Measurements from ENCODE around the gene CRTC1. TPM values are rescaled to one million over a fixed set of nuclear protein-coding genes. Genes with fewer than 3 reads are reported as not detected.
"Not testable (repeated sequence)": the region's sequence is repeated elsewhere in the genome, so short reads cannot be mapped to it uniquely, and the experiment has no call there.

The CRTC1 gene
- polyA plus RNA-seq, 1 donor: 16.7 TPM

DNA sequence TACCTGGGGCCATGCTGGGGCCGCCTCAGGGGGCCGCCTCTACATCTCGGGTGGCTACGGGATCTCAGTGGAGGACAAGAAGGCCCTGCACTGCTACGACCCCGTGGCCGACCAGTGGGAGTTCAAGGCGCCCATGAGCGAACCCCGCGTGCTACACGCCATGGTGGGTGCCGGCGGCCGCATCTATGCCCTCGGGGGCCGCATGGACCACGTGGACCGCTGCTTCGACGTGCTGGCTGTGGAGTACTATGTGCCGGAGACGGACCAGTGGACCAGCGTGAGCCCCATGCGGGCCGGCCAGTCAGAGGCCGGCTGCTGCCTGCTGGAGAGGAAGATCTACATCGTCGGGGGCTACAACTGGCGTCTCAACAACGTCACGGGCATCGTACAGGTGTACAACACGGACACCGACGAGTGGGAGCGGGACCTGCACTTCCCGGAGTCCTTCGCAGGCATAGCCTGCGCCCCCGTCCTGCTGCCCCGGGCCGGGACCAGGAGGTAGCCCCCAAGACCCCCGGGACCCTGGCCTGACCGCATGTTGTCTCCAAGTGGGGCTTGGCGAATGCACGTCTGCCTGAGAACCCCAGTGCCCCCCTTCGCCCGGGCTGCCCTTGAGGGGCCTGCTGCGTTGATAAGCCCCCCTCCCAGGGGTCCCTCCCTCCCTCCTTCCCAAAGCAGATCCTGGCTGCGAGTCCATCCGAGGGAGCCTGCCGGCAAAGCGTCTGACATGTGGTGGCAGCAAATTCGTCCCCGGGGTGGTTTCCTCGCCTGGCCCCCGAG lies 14.5 kb upstream of the CRTC1 start:
- no peak for DNase-seq

DNA sequence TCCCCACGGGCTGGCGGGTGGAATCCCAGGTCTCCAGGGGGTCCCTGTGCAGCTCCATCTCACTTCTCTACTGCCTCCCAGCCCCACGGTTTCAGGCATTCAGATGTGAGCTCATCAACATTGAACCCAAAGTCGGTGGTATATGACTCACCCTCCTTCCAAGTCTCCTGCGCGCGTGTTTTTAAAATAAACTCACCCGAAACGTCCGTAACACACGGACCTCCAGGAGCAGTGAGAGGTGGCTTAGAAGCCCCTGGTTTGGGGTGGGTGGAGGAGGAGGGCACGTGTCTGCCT lies 14.0 kb upstream of the CRTC1 start:
- DNase-seq: no peak

DNA sequence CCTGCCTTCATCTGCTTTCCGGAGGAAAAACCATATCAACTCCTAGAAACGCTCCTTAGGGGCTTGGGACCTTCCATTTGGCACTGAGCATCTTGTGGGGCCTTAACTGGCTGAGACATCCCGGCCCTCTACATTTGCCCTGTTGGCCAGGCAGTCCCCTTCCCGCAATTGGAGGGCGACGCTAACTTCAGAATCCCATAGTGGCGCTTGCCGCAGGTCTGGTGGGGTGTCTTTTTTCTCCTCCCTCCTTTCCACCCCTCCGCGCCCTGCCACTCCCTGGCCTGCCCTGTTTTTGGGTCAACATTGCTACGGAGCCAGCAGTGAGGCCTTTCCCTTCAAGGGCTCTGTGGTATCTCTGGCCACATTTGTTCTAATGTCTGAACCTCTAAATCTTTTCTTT lies 13.6 kb upstream of the CRTC1 start:
- no peak for DNase-seq

DNA sequence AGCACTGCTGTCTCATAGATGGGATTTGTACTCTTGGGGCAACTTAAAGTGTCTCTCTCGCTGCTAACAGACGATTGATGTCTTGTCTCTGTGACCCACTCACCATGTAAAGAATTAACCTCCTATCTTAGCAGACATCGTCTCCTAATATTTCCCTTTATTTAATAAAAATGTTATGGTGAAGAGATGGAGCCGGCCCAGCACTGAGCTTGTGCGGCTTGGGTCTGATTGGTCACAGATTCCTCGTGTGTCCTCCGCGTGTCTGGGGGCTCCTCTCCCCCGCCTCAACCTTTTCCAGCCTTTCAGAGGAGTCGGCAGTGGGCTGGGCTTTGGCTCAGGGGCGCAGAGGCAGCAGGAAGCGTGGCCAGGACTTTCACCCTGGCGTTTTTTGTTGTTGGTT lies 13.2 kb upstream of the CRTC1 start:
- DNase-seq: no peak

DNA sequence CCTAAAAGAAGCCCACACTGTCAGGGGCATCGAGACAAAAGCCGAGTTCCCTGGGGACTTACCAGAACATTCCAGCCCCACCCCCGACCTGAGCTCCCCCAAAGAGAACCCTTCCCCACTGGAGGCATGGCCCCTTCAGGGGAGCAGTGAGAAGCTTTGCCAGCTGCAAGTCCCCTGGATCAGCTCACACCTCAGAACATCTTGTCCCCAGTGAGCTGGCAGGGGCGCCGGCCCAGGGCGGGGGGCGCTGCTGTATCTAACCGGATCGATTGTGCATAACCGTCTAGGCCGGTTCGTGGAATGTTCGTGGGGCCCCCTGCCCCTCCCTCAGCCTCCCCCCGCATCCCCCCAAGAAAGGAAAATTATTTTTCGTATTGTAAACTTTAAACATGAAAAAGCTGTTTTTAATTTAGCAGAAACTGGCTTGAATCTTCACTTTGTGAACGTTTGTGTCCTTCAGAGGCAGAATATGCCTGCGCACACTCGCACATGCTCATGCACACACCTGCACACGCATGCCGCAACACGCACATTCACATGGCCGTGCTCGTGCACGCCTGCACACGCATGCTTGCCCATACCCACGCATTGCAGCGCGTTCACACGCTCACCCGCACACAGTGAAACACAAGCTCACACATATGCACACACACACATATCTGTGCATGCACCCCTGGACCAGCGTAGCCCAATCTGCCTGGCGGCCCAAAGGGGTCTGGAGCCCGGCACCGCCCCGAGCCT lies 12.0 kb upstream of the CRTC1 start:
- no peak for DNase-seq

DNA sequence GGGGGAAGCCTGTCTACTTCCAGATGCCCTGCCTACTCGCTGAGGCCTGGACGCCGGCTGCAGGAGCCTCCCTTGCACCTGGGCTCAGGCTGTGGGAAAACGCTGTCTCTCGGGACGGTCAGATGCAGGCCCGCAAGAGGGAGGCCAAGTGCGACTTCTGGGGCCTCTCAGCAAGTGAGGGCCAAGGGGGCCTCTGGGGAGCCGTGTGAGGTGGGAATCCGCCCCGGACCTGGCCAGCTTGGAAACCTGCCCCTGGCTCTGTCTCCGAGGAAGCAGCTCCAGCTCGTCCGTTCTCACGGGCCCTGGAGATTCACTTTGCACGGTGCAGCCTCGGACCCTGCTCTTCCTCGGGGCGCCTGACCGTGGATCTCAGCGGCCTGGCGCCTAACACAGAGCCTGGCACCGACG lies 11.4 kb upstream of the CRTC1 start:
- no peak for DNase-seq

DNA sequence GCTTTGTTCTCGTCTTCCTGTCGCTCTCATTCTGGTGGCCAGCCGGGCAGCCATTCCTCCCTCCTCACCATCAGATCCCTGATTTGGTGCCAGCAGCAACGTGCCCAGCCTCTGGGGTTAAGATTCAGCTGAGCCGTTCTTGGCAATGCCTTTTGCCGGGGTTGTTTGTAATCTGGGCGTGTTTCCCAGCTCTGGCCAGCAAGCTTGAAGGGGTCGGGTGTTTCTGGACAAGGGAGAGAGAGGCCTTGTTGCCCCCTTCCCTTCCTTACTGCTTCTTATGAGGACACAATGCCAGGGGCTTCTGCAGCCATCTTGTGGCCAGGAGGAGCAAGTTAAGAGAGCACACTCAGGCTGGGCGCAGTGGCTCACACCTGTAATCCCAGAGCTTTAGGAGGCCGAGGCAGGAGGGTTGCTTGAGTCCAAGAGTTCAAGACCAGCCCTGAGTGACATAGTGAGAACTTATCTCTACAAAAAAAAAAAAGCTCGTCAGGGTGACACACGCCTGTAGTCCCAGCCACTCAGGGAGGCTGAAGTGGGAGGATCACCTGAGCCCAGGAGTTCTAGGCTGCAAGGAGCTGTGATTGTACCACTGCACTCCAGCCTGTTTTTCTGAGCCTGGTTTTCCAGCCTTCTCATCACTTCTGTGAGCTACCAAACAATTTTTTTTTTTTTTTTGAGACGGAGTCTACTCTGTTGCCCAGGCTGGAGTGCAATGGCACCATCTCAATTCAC lies 10.7 kb upstream of the CRTC1 start:
- DNase-seq: no peak

DNA sequence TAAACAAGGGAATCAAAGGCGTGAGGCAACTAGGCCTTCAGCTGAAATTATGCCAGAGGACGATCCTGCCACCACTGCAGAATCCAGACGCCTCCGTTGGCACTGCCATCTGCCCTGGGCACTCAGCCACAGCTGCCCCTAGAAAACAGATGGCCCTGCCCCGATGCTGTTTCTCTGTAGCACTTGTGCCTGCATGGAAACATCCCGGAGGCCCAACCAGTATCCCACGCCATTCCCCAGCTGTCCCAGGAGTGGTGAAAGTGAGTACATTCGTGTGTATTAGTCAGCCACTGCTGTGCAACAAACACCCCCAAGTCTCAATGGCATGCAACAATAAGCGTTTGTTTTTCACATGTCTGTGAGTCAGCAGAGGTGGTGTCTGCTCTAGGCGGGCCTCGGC lies 8.9 kb upstream of the CRTC1 start:
- DNase-seq: no peak

DNA sequence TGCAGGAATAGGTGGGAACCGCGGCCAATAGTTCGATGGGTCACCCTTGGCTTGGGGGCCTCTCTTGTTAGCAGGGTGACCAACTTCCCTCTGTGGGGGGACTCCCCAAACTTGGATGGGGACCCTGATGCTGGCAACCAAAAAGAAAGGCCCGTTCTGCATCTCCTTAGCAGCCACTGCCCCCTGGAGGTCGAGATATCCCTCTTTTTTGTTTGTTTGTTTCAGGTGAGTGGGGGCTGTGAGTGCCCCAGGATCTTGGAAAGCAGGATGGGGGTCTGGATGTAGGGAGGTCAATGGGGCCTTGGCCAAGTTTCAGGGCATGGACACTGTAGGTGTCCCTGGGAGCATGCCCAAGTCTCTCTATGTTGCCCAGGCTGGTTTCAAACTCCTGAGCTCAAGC lies 7.7 kb upstream of the CRTC1 start:
- no peak for DNase-seq

DNA sequence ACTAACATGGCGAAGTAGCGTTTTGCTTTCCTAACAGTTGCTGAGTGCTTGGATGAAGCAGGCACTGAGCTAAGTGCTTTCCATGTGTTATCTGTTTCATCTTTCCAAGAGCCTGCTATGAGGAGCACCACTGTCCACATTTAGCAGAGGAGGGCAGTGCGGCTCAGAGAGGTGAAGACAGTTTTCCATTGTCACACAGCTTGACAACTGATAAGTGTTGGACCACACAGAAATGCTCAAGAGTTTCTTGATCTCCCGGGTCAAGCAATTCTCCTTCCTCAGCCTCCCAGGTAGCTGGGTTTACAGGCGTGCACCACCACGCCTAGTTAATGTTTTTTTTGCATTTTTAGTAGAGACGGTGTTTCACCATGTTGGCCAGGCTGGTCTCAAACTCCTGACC lies 6.8 kb upstream of the CRTC1 start:
- DNase-seq: no peak

DNA sequence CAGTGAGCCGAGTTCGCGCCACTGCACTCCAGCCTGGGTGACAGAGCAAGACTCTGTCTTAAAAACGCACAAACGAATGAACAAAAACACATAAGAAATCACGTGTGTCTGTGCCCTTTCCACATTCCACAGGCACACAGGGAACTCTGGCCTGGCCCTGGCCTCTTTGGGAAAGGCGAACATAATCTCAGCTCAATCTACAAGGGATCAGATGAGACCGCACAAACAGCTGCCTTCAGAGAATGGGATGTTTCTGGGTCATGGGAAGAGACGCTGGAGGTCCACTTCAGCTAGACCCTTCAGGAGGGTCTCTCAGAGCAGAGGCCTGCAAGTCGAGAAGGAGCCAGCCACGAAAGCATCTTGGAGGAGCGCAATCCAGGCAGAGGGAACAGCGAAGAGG lies 6.3 kb upstream of the CRTC1 start:
- no peak for DNase-seq

DNA sequence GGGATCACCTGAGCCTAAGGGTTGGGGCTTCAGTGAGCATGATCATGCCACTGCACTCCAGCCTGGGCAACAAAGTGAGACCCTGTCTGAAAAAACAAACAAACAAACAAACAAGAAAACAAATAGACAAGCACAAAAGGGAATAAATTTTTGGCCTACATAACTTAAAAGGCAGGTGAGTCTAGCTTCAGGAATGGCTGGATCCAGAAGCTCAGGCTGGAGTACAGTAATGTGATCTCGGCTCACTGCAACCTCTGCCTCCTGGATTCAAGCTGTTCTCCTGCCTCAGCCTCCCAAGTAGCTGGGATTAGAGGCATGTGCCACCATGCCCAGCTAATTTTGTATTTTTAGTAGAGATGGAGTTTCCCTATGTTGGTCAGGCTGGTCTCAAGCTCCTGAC lies 3.3 kb upstream of the CRTC1 start:
- not testable (repeated sequence) for DNase-seq

DNA sequence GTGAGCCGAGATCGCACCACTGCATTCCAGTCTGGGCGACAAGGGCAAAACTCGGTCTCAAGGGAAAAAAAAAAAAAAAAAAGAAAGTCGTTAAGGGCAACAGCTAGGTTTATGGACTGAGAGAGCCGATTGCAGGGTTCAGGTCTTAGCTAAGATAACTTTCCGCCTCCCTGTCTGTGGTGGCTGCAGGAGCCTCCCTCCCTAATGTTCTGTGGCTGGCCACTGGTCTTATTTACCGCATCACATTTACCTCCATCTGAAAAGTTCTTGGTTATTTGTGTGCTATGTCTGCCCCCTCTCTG lies 722 bp upstream of the CRTC1 start:
- DNase-seq: no peak

DNA sequence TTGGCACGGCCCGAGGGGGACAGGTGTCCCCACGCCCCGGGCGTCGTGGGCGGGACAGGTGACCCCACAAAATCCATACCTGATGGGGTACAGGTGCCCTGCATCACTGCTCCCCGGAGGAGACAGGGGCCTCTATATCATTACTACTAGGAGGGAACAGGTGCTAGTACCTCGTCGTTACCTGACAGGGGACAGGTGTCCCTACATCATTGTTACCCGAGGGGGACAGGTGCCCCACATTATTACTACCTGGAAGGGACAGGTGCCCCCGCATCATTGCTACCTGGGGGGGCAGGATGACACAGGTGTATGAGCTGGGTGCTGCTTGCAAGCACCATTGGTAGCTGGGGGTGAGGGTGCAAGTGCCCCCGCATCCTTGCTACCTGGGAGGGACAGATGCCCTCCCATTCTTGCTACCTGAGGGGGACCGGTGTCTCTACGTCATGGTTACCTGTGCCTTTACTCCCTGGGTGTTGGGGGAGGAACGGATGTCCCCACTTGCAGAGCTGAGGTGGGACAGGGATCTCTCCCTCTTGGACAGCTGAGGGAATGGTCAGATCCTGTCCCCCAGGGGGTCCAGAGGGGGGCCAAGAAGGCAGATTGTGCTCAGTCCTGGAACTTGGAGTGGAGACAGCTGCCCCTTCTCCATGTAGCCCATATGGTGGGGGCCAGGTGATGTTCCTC lies 620 bp downstream of the CRTC1 start:
- no peak for DNase-seq

DNA sequence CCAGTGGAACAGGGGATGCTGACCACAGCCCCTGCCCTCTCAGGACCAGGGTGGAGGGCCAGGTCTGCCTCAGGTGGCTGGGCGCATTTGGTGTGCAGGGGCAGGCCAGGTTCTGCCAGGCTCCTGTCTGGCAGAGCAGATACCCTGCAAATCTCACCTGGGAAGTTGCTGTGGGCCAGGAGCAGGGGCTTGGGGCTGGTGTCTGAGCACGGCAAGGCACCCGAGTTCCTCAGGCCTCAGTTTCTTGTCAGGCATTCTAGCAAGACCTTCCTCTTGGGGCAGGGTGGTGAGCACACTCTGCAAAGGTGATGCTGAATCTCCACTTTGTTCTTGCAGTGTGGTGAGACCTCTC lies 1.1 kb downstream of the CRTC1 start:
- no peak for DNase-seq

DNA sequence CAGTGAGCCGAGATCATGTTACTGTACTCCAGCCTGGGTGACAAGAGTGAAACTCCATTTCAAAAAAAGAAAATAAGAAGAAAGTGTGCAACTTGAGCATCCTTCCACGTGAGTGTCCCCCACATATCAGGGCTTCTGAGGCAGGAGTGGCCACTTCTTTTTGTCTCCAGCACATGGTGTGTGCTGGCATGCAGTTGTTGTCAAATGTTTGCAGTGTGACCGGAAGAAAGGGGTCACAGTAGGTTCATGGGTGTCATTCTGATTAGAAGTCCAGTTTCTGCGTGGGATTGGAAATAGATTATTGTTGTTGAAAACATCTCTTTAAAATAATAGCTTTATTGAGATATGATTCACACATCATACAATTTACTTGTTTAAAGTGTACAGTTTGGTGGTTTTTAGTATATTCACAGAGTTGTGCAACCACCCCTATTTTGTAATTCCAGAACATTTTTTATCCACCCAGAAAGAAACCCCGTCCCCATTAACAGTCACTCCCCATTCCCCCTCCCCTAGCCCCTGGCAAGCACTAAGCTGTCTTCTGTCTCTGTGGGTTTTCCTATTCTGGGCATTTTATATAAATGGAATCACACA lies 2.2 kb downstream of the CRTC1 start:
- DNase-seq: no peak

DNA sequence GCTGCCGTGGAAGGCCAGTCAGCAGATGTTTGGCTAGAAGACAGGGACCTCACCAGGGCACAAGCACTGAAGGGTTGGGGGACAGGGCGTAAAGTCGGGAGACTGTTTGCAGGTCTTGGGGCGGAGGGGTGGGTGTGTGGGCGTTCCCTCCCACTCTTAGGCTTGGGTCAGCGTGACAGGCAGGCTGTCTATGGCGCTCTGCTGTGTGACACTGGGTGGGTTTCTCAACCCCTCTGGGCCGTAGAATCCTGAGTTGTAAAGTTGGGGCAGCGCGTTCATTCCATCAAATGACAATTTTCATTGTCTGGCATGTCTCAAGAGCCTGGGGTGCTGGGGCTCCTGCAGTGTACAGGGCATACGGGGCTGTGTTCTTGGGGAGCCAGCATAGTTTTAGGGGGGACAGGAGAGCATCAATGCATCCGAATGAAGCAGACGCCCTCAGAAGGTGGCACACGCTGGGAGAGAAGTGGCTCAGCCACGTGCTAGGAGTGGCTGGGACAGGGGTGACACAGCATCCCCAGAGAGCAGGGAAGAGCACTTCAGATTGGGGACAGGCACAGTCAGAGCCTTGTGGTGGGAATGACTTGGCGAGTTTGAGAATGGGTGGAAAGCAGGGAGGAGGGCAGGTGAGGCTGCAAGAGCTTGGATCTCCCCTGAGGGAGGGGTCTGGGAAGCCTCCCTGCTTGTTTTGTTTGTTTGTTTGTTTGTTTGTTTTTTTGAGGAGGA lies 4.4 kb downstream of the CRTC1 start:
- DNase-seq: no peak

DNA sequence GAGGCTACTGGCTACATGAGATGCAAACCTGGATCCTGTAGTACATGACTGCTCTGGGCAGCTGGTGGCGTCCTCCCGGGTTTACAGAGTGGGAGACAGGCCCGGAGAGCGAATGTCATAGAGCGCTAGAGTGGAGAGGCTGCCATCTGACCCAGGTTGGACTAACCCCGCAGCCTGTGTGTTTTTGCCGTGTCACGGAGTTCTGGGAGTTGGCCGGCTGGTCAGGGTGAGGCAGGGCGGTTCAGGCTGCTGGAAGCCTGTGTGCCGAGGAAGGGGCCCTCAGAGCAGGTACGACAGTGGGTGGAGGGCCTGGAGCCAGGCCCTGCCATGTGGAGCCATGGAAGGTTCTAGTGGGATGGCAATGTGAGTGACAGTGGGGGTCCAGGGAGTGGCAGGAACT lies 12.5 kb downstream of the CRTC1 start:
- no peak for DNase-seq

DNA sequence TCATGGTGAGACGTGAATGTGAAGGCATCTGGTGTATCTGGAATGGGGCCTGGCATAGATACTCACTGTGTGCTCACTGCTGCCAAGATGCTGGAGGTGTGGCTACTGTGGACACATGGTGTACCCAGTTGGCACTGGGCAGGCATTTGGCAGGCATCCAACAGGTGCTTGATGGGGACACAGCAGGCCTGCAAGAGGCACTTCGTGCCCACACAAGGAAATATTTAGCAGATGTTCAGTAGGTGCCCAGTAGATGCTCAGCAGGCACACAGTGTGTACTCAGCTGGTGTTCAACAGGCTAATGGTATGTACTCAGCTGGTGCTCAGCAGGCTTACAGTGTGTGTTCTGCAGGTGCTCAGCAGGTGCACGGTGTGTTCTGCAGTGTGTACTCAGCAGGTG lies 14.2 kb downstream of the CRTC1 start:
- no peak for DNase-seq

DNA sequence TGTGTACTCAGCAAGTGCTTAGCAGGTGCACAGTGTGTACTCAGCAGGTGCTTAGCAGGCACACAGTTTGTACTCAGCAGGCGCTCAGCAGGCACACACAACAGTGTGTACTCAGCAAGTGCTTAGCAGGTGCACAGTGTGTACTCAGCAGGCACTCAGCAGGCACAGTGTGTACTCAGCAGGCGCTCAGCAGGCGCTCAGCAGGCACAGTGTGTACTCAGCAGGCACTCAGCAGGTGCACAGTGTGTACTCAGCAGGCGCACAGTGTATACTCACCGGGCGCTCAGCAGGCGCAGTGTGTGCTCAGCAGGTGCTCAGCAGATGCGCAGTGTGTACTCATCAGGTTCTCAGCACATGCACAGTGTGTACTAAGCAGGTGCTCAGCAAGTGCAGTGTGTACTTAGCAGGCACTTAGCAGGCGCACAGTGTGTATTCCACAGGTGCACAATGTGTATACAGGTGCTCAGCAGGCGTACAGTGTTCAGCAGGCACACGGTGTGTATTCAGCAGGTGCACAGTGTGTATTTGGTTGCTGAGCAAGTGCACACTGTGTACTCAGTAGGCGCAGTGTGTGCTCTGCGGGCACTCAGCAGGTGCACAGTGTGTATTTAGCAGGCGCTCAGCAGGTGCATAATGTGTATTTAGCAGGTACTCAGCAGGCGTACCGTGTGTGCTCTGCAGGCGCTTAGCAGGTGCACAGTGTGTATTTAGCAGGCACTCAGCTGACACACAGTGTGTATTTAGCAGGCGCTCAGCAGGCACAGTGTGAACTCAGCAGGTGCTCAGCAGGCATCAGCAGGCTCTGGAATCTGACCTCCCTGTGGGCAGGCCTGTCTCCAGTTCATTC lies 15.1 kb downstream of the CRTC1 start:
- no peak for DNase-seq

DNA sequence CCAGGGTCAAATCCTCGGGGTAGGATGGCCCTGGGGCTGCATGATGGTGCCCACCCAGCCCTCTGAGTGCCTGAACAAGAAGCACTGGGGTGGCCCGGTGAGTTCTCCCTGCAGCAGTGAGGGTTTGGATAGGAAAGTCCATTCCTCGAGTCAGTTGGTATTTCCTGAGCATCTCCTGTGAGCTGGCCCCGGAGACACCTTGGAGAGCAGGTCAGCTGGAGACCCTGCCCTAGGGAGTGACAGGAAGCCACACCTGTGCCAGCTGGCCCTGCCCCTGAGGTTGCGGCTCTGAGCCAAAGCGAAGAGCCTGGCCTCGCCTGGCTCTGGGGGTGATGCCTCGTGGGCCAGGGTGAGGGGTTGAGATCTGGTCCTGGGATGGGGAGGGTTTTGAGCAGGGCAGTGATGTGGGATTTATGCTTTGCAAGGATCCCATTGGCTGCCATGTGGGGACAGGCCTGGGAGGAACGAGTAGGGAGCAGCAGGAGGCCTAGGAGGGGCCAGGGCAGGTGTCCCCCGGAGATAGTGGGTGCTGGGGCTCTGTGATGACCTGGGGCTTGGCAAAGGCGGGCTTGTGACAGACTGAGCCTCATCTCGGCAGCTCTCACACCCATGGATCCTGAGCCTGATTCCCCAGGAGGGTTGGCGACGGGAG lies 16.0 kb downstream of the CRTC1 start:
- DNase-seq: no peak

Measured in left kidney (tissue), 2 donors.